Esophagus squamous epithelium (tissue), 5 donors: ENCODE measurements around the gene AP5Z1. TPM values are rescaled to one million over a fixed set of nuclear protein-coding genes. Genes with fewer than 3 reads are reported as not detected.
A peak's percentile ranks its signal among the peaks of the same experiment; 100 is the strongest.

ENCODE experiments used
- DNase-seq: peaks from one replicate; lab custom pipeline; 2025; lab: John Stamatoyannopoulos, UW
- H3K27ac ChIP-seq, 4 donors: fragments of 200-600 bp; sonication (generic); one replicate each; pipeline ENCODE4 v1.5.1; 2016 to 2019; ENCODE audit warnings: mild to moderate bottlenecking in 1 of 4
- H3K27me3 ChIP-seq, 4 donors: fragments of 200-600 bp; sonication (generic); 1 replicate in 3 of 4; 2 replicates in 1 of 4; pipeline versions ENCODE4 v1.5.1 to v1.6.0; 2017 to 2021; ENCODE audit warnings: antibody characterized with exemption in 1 of 4
- H3K36me3 ChIP-seq, 3 donors: fragments of 200-600 bp; sonication (generic); one replicate each; pipeline ENCODE4 v1.5.1; 2016 to 2019
- H3K4me1 ChIP-seq, 3 donors: fragments of 200-600 bp; sonication (generic); one replicate each; pipeline ENCODE4 v1.5.1; 2017 to 2019
- H3K4me3 ChIP-seq, 4 donors: fragments of 200-600 bp; sonication (generic); 1 replicate in 3 of 4; 2 replicates in 1 of 4; pipeline ENCODE4 v1.5.1; 2016 to 2019; ENCODE audit warnings: mild to moderate bottlenecking in 2 of 4, moderate library complexity in 1 of 4
- H3K9me3 ChIP-seq, 3 donors: fragments of 200-600 bp; sonication (generic); one replicate each; pipeline ENCODE4 v1.5.1; 2016 to 2019
- POLR2A ChIP-seq, 4 donors: fragments of 450-650 bp; IDR thresholded peaks; one replicate each; pipeline ENCODE4 v1.6.1; 2017; ENCODE audit warnings: antibody characterized with exemption in 4 of 4, mild to moderate bottlenecking in 4 of 4, moderate library complexity in 3 of 4
- WGBS, 2 donors: methylation state at CpG; one replicate each; pipeline ENCODE4 v1.1.5; 2018; 5-methylcytosine and 5-hydroxymethylcytosine counted together
- intact Hi-C: fragments of 100-400 bp; cut with DNase I; formaldehyde crosslinking; loops from one replicate; pipeline ENCODE4 v1.15.0; 2022
- total RNA-seq, 4 donors: library from RNA; depleted of rRNA; stranded (reverse); fragments of >200 nt; gene quantifications; one replicate each; pipeline ENCODE4 v1.1.0, GENCODE V29; 2016
- TF ChIP-seq, protein P1 (sequence below), 6 experiments: fragments of 450-650 bp in 4 of 6; fragments of 200-600 bp in 2 of 6; sonication (generic) in 2 of 6; IDR thresholded peaks; one replicate each; pipeline ENCODE4 v1.5.1; 2016 to 2019; ENCODE audit warnings: antibody characterized with exemption in 6 of 6, mild to moderate bottlenecking in 4 of 6, moderate library complexity in 4 of 6
- donor health status: DM: yes; HTN: yes; CAD: no.

The AP5Z1 gene
- total RNA-seq, 4 donors from 2014 or later, result 11.2 to 32.8 (median 23.8) TPM

- no peaks in the 10 kb centered on the region for H3K27me3 ChIP-seq
- 76 to 77% methylated on average over 4 to 5 of the region's 31 CpGs for WGBS, 2 donors
- peaks cover 16 to 99% (median 48%) of the 10 kb centered on the region in 3 donors for H3K36me3 ChIP-seq
- no peaks in the 10 kb centered on the region for H3K9me3 ChIP-seq
- TF ChIP-seq POLR2A (IDR thresholded peaks at IDR 0.05), result no peak
- TF ChIP-seq, protein P1, sequence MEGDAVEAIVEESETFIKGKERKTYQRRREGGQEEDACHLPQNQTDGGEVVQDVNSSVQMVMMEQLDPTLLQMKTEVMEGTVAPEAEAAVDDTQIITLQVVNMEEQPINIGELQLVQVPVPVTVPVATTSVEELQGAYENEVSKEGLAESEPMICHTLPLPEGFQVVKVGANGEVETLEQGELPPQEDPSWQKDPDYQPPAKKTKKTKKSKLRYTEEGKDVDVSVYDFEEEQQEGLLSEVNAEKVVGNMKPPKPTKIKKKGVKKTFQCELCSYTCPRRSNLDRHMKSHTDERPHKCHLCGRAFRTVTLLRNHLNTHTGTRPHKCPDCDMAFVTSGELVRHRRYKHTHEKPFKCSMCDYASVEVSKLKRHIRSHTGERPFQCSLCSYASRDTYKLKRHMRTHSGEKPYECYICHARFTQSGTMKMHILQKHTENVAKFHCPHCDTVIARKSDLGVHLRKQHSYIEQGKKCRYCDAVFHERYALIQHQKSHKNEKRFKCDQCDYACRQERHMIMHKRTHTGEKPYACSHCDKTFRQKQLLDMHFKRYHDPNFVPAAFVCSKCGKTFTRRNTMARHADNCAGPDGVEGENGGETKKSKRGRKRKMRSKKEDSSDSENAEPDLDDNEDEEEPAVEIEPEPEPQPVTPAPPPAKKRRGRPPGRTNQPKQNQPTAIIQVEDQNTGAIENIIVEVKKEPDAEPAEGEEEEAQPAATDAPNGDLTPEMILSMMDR (IDR thresholded peaks at IDR 0.05), result peak; percentile 88 to 95 (median 92)
- H3K27ac ChIP-seq, result peak overlapping the region in 1 of 4 donors; percentile 10
- intact Hi-C loops, result loop anchor here (5.0 kb wide), 1 partner anchor 72 kb away; the partner anchor contains the start of gene FOXK1
- H3K4me3 ChIP-seq, result no peak overlapping the region
- no peak for DNase-seq
- H3K4me1 ChIP-seq, result peaks cover 4 to 23% (median 6%) of the 10 kb centered on the region in 3 donors
Observed at GRCh38 chr7:4753598-4754432, 21.6 kb upstream of the AP5Z1 start.

GRCh38 chr7:4754433-4755010 lies 20.9 kb upstream of the AP5Z1 start:
- peaks cover 4 to 18% (median 6%) of the 10 kb centered on the region in 3 donors for H3K4me1 ChIP-seq
- no peak for DNase-seq
- intact Hi-C loops, result loop anchor here (5.0 kb wide), 1 partner anchor 72 kb away; the partner anchor contains the start of gene FOXK1
- H3K4me3 ChIP-seq, result no peak overlapping the region
- 86 to 87% methylated on average over 7 to 9 of the region's 36 CpGs for WGBS, 2 donors
- H3K27ac ChIP-seq, result no peak overlapping the region
- H3K27me3 ChIP-seq, result no peaks in the 10 kb centered on the region
- no peak for TF ChIP-seq POLR2A (IDR thresholded peaks at IDR 0.05)
- TF ChIP-seq, protein P1 (IDR thresholded peaks at IDR 0.05), result no peak
- peaks cover 21 to 99% (median 53%) of the 10 kb centered on the region in 3 donors for H3K36me3 ChIP-seq
- no peaks in the 10 kb centered on the region for H3K9me3 ChIP-seq

- Histone ChIP-seq H3K27ac (no peak overlapping the region), H3K27me3 (no peaks in the 10 kb centered on the region), H3K9me3 (no peaks in the 10 kb centered on the region), H3K36me3 (peaks cover 22 to 99% (median 55%) of the 10 kb centered on the region in 3 donors), H3K4me3 (no peak overlapping the region), H3K4me1 (peaks cover 4 to 13% (median 6%) of the 10 kb centered on the region in 3 donors)
- intact Hi-C loops, result no loop called here
- no peak for DNase-seq
- TF ChIP-seq, protein P1 (IDR thresholded peaks at IDR 0.05), result no peak
- no peak for TF ChIP-seq POLR2A (IDR thresholded peaks at IDR 0.05)
- WGBS, 2 donors, result 92 to 94% methylated on average over 5 to 16 of the region's 24 CpGs
Observed at GRCh38 chr7:4755045-4755444, 20.4 kb upstream of the AP5Z1 start.

- no peak overlapping the region for H3K27ac ChIP-seq
- no peak overlapping the region for H3K4me3 ChIP-seq
- no peak for DNase-seq
- H3K27me3 ChIP-seq, result no peaks in the 10 kb centered on the region
- peaks cover 6 to 27% (median 10%) of the 10 kb centered on the region in 3 donors for H3K4me1 ChIP-seq
- H3K36me3 ChIP-seq, result peaks cover 42 to 100% (median 69%) of the 10 kb centered on the region in 3 donors
- H3K9me3 ChIP-seq, result no peaks in the 10 kb centered on the region
- TF ChIP-seq, protein P1 (IDR thresholded peaks at IDR 0.05), result no peak
- no peak for TF ChIP-seq POLR2A (IDR thresholded peaks at IDR 0.05)
- intact Hi-C loops, result no loop called here
- 89 to 93% methylated on average over 5 to 14 of the region's 19 CpGs for WGBS, 2 donors
Observed at GRCh38 chr7:4758111-4758510, 17.3 kb upstream of the AP5Z1 start.

DNA sequence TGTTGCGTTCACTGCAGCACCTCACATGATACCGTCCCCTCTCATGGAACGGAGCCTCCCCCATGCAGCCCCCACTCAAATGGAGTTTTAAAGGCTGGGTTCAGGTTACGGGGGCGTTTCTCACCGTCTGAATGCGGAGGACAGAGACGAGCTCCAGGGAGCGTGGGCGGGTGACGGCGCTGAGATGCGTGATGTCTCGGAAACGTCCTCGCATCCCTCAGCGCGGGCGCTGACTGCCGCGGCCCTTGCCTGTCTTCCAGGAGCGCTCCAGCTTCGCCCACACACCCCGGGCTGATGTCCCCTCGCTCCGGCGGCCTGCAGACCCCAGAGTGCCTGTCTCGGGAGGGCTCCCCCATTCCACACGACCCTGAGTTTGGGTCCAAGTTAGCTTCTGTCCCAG lies 16.6 kb upstream of the AP5Z1 start:
- intact Hi-C loops, result no loop called here
- Histone ChIP-seq H3K36me3 (peaks cover 49 to 100% (median 76%) of the 10 kb centered on the region in 3 donors), H3K27me3 (no peaks in the 10 kb centered on the region), H3K4me1 (peaks cover 2 to 22% (median 6%) of the 10 kb centered on the region in 3 donors), H3K4me3 (no peak overlapping the region), H3K9me3 (no peaks in the 10 kb centered on the region), H3K27ac (no peak overlapping the region)
- no peak for DNase-seq
- TF ChIP-seq, protein P1 (IDR thresholded peaks at IDR 0.05), result no peak
- no peak for TF ChIP-seq POLR2A (IDR thresholded peaks at IDR 0.05)
- WGBS, 2 donors, result 94 to 98% methylated on average over 17 to 21 of the region's 29 CpGs
